ENCODE measurements around the gene HAPLN1. TPM values are rescaled to one million over a fixed set of nuclear protein-coding genes. Genes with fewer than 3 reads are reported as not detected.

The HAPLN1 gene
- total RNA-seq, 4 donors from 2014 or later: 0.12 to 0.38 (median 0.18) TPM; not detected in 1

DNA sequence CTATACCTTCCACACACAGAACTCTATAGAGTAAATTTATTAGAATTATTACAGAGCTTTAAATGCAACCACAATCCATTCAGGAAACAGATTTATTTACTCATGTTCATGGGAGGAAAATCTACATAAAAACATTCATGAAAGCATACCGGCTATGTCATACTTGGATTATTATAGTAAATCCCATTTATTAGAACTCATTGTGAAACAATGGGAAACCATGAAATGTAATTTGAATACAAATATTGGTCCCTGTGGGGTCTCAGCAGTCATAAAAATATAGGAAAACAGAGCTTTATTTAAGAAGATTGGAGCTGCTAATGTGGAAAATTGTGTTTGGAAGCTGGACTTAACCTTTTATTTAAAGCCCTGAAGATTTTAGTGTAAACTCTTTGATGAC lies 80.7 kb downstream of the HAPLN1 start:
- WGBS, 2 donors: 38 to 42% methylated on average over 1 of the region's 1 CpG
- Histone ChIP-seq H3K36me3 (no peaks in the 10 kb centered on the region), H3K27me3 (no peaks in the 10 kb centered on the region), H3K27ac (no peak overlapping the region), H3K4me1 (no peaks in the 10 kb centered on the region), H3K4me3 (no peak overlapping the region), H3K9me3 (no peaks in the 10 kb centered on the region)
- DNase-seq: no peak
- intact Hi-C loops (cut with DNase I): no loop called here
- TF ChIP-seq POLR2A (IDR thresholded peaks at IDR 0.05): no peak
- TF ChIP-seq, protein P1, sequence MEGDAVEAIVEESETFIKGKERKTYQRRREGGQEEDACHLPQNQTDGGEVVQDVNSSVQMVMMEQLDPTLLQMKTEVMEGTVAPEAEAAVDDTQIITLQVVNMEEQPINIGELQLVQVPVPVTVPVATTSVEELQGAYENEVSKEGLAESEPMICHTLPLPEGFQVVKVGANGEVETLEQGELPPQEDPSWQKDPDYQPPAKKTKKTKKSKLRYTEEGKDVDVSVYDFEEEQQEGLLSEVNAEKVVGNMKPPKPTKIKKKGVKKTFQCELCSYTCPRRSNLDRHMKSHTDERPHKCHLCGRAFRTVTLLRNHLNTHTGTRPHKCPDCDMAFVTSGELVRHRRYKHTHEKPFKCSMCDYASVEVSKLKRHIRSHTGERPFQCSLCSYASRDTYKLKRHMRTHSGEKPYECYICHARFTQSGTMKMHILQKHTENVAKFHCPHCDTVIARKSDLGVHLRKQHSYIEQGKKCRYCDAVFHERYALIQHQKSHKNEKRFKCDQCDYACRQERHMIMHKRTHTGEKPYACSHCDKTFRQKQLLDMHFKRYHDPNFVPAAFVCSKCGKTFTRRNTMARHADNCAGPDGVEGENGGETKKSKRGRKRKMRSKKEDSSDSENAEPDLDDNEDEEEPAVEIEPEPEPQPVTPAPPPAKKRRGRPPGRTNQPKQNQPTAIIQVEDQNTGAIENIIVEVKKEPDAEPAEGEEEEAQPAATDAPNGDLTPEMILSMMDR (IDR thresholded peaks at IDR 0.05): no peak

DNA sequence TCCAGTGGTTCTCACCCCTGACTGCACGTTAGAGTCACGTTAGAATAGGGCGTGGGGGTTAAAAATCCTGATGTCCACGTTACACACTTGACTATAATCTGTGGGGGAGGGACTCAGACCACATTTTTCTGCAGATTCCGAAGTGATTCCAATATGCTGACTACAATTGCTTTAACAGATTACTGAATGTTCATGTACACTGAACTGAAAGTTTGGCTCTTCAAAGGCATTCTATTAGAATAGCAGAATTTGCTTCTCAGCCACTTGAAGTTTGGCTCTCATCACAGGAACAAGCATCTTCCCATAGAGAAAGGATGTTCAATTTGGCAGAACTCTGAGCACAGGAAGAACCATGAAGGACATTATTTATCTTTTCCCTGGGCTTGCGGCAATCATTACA lies 84.5 kb downstream of the HAPLN1 start:
- Histone ChIP-seq H3K9me3 (no peaks in the 10 kb centered on the region), H3K27me3 (no peaks in the 10 kb centered on the region), H3K4me3 (no peak overlapping the region), H3K27ac (no peak overlapping the region), H3K36me3 (no peaks in the 10 kb centered on the region), H3K4me1 (no peaks in the 10 kb centered on the region)
- no peak for TF ChIP-seq POLR2A (IDR thresholded peaks at IDR 0.05)
- TF ChIP-seq, protein P1 (IDR thresholded peaks at IDR 0.05): no peak
- 36 to 50% methylated on average over 6 of the region's 6 CpGs for WGBS, 2 donors
- intact Hi-C loops (cut with DNase I): no loop called here
- no peak for DNase-seq

DNA sequence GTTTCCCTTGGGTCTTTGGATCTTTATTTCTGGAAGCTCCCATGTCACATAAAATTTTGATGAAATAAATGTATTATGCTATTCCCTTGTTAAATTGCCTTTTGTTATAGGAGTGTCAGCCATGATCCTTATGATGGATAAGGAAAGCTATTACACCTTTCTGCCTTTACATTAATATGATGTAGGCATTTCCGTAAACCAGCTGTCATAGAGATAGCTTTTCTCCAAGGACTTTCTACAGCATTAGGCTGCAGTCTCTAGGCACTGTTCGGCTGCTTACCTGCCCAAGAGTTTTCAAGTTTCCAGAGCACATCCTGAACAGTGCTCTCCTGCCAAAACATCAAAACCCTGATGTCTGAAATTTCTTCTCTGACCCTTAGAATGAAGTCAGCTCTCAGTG lies 87.4 kb downstream of the HAPLN1 start:
- TF ChIP-seq, protein P1 (IDR thresholded peaks at IDR 0.05): no peak
- TF ChIP-seq POLR2A (IDR thresholded peaks at IDR 0.05): no peak
- WGBS, 2 donors: 83 to 90% methylated on average over 2 of the region's 2 CpGs
- no peak overlapping the region for H3K27ac ChIP-seq

DNA sequence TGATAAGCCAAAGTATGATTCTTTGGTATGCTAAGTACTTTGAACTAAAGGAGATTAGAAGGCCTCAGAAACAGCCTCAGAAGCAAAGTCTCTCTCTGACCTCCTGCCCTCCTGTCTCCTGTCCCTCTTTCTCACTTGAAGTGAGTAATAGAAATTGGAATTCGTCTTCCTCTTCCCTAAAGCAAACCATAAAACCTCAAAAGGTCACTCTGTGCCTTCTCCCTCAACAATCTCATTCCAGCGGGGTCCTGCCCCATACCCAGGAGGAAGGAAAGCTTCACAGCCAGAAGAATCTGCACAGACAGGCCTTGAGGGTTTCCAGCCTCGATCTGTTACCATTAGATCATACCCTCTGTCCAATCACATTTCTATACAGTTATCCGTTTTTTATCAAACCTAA lies 87.8 kb downstream of the HAPLN1 start:
- Histone ChIP-seq H3K9me3 (no peaks in the 10 kb centered on the region), H3K4me3 (no peak overlapping the region), H3K36me3 (no peaks in the 10 kb centered on the region), H3K4me1 (no peaks in the 10 kb centered on the region), H3K27ac (no peak overlapping the region), H3K27me3 (no peaks in the 10 kb centered on the region)
- TF ChIP-seq, protein P1 (IDR thresholded peaks at IDR 0.05): no peak
- no peak for TF ChIP-seq POLR2A (IDR thresholded peaks at IDR 0.05)
- WGBS, 2 donors: 53 to 65% methylated on average over 4 of the region's 4 CpGs
- no peak for DNase-seq
- intact Hi-C loops (cut with DNase I): no loop called here

More for the DNA sequence above, 87.4 kb downstream of the HAPLN1 start:
- Histone ChIP-seq H3K4me1 (no peaks in the 10 kb centered on the region), H3K4me3 (no peak overlapping the region), H3K36me3 (no peaks in the 10 kb centered on the region), H3K9me3 (no peaks in the 10 kb centered on the region), H3K27me3 (no peaks in the 10 kb centered on the region)
- intact Hi-C loops (cut with DNase I): no loop called here
- DNase-seq: no peak

DNA sequence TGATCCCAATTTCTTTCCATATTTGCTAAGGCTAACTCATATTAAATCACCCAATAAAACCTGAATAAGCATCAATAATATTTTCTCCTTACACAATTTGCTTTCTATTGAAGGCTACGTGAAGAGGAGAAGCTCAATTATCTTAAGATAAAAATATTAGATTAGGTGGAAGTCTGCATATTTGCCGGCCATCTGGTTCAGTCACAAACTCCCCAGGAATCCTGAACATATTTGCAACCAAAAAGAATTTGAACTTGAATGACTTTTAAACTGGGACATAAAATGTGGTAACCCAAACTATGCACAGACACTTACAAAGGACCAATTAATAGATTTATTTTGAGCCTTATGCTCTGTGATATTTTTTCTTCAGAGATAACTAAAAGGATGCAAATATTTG lies 92.3 kb downstream of the HAPLN1 start:
- H3K4me3 ChIP-seq: no peak overlapping the region
- DNase-seq: no peak
- TF ChIP-seq POLR2A (IDR thresholded peaks at IDR 0.05): no peak
- TF ChIP-seq, protein P1 (IDR thresholded peaks at IDR 0.05): no peak
- intact Hi-C loops (cut with DNase I): no loop called here
- H3K27me3 ChIP-seq: no peaks in the 10 kb centered on the region
- H3K27ac ChIP-seq: no peak overlapping the region
- no peaks in the 10 kb centered on the region for H3K4me1 ChIP-seq
- no peaks in the 10 kb centered on the region for H3K9me3 ChIP-seq
- no peaks in the 10 kb centered on the region for H3K36me3 ChIP-seq
- 62 to 77% methylated on average over 2 of the region's 2 CpGs for WGBS, 2 donors
